Hematopoietic multipotent progenitor cell (in vitro differentiated cells): Measurements from ENCODE around the gene SFT2D2. TPM values are rescaled to one million over a fixed set of nuclear protein-coding genes. Genes with fewer than 3 reads are reported as not detected.
"Not testable (repeated sequence)": the region's sequence is repeated elsewhere in the genome, so short reads cannot be mapped to it uniquely, and the experiment has no call there.

ENCODE experiments used
- DNase-seq, 3 donors: peaks; one replicate each; pipeline ENCODE4 v3.0.0-alpha.2; 2011 to 2015; ENCODE audit warnings: low read depth in 2 of 3, low spot score in 2 of 3
- total RNA-seq: library from RNA; depleted of rRNA; stranded (reverse); fragments of >200 nt; gene quantifications from one replicate; pipeline ENCODE4 v1.2.3, GENCODE V29; 2012

The SFT2D2 gene
- 30.4 TPM for total RNA-seq

DNA sequence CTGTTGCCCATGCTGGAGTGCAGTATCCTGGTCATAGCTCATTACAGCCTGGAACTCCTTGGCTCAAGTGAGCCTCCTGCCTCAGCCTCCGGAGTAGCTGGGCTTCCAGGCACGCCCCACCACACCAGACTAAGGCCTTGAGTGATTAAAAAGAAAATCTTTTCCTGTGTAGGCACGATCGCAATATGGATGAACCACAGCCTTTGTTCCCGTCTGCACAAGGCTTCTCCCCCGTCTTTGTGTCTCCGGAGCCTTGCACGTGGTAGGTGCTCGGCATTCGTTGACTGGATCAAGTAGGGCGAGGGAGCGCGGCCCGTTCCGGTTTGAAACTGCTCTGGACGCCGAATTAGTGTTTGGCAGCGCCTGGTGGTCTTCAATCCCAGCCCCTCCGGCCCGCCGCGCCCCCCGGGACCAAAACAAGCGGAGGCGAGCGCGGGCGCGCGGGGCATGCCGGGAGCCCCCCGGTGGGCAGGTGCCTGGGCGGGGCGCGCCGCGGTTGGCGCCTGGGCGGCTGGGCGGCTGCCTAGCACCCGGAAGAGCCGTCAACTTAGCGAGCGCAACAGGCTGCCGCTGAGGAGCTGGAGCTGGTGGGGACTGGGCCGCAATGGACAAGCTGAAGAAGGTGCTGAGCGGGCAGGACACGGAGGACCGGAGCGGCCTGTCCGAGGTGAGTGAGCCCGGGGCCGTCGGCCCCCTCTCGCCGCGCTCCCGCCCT lies at the start of gene SFT2D2:
SFT2D2 (plus strand) TSS at position 529 of the 715 bp plus-strand sequence; CDS start at position 605, 76 bp downstream.
- DNase-seq, result peak; percentile 58 to 81 (median 78)

DNA sequence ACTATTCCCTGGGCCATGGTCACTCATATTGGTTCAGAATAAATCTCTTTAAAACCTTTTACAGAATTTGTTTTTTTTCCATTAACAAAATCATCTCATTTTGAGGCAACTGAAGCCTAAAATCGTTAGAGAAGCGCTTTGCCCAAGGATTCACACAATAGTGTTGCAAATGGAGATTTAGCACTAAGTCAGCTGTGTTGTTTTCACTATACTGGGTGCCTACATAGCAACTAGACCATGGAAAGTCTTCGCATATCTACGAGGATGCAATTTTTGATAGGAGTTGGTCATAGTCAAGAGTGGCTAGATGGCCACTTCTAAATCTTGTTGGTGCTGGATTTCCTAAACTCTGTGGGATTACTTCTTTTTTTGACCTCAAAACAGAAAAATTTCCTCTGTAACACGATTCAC lies 47.6 kb upstream of the SFT2D2 start:
- DNase-seq, result no peak

DNA sequence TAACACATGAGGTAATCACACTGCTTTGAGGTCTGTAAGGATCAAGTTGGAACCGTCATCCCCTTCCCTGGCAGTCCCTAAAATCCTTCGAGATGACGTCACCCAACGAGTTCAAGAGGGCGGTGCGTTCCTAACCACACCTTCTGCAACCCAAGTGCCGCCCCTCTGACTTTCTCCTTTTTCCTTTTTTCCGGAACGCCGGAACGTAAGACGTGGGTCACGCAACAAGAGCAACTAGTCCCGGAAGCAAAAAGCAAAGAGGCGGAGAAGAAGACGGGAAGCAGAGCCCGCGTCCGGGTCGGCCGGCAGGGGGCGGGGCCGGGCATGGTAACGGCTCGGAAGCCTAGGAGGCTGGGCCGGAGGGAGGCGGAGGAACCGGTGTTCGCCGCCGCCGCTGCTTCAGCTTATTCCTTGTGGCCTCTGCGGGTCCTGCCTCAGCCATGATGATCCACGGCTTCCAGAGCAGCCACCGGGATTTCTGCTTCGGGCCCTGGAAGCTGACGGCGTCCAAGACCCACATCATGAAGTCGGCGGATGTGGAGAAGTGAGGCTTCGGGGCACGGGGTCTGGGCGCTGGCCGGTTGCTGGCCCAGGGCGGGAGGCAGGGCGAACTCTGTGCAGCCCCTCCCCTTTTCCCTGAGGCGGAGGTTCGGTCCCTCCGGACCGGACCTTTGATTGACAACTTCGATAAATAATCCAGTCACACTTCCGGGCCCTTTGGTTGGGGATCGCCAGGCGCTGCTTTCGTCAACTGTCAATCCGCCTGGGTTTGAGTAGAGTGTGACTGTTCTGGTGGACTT lies 47.0 kb upstream of the SFT2D2 start, which contains the start of gene TIPRL:
TIPRL (plus strand) TSS at position 325 of the 800 bp plus-strand sequence; CDS start at position 441, 116 bp downstream.
- peak; percentile 84 to 96 (median 94) for DNase-seq

DNA sequence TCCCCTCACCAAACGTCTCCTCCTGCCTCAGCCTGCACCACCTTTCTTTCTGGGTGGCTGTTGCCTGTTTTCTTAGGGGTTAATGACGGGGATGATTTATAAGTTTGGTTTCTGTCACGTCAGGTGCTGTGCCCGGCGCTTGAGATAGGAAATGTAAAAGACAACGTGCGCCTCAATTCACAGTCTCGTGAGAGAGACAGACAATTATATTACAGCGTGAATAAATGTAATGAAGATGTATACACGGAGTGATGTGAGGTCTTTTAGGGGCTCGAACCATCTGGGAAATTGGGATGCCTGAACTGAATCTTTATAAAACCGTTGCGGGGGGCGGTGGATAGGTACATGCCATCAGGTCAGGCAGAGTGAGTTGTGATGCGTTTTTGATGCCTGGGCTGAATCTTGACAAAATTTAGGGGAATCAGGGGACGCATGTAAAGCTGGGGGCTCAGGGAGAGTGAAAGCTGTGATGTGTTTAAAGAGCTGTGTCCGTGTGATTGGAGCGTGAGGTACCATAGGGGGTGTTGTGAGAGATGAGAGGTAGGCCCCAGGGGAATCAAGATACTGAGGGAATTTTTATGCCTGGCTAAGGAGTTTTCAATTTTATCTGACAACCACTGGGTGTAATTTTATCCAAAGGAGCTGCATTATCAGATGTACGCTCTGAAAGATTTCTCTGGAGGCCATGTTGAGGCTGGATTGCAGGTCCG lies 46.2 kb upstream of the SFT2D2 start:
- peak in 1 of 3 donors; percentile 10 for DNase-seq

DNA sequence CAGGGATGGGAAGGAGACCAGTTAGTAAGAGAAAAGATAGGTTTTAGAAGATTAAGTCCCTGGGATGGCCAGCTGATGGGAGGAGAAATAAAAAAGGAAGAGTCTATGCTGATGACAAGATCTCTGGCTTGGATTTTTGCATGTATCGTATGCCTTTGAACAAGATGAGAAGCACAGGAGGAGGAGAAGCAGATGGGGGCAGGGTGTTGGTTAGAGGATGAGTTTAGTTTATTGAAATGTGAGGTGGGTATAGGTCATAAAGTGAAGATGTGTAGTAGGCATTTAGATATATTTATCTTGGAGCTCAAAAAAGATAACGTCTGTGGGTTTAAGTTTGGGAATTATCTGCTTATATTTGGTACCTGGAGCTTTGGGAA lies 45.7 kb upstream of the SFT2D2 start:
- DNase-seq, result no peak

DNA sequence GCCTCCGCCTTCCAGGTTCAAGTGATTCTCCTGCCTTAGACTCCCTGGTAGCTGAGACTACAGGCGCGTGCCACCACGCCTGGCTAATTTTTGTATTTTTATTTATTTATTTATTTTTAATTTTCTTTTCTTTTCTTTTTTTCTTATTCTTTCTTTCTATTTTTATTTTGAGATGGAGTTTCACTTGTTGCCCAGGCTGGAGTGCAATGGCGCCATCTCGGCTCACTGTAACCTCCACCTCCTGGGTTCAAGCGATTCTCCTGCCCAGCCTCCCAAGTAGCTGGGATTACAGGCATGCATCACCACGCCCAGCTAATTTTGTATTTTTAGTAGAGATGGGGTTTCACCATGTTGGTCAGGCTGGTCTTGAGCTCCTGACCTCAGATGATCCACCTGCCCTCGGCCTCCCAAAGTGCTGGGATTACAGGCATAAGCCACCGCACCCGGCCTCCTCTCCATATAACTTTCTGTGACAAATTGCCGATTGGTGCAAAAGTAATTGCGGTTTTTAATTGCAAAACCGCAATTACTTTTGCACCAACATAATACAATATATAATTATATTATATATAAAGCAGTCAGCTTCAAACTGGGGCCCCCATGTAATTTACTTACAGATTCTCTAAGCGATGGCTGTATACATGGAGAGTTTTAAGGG lies 44.6 kb upstream of the SFT2D2 start:
- DNase-seq, result not testable (repeated sequence)

DNA sequence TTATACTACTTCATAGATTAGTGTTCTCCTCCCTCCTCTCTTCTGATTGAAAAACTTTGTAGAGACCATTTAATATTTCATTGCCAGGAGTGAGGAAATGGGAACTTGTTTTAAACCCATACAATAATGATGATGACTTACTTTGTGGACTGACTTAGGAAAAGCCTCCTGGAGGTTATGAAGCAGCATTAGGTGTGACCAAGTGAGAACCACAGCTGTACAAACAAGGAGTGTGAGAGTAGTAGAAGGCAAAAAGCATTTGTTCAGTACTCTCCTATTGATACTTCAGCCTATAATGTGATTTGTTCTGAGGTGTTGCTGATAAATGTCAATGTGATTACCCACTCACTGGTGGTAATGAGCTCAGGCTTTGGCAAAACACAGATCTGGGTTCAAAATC lies 38.6 kb upstream of the SFT2D2 start:
- no peak for DNase-seq

DNA sequence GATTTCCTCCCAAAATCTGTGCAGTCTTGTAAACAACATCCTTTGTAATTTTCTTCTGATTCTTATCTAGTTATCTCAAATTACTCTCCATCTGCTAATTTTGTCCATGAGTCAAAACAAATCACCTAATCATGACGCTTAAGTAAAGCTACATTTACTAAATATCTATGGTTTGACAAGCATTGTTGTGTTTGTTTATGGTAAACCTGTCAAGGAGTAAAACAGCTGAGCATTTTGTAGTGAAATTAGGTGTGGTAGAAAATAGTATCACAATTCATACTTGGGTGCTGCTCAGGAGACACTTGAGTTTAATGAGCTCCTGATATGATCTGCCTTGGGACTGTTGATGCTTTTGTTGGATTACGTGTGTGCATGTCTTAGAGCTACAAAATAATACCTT lies 35.4 kb upstream of the SFT2D2 start:
- DNase-seq, result no peak

DNA sequence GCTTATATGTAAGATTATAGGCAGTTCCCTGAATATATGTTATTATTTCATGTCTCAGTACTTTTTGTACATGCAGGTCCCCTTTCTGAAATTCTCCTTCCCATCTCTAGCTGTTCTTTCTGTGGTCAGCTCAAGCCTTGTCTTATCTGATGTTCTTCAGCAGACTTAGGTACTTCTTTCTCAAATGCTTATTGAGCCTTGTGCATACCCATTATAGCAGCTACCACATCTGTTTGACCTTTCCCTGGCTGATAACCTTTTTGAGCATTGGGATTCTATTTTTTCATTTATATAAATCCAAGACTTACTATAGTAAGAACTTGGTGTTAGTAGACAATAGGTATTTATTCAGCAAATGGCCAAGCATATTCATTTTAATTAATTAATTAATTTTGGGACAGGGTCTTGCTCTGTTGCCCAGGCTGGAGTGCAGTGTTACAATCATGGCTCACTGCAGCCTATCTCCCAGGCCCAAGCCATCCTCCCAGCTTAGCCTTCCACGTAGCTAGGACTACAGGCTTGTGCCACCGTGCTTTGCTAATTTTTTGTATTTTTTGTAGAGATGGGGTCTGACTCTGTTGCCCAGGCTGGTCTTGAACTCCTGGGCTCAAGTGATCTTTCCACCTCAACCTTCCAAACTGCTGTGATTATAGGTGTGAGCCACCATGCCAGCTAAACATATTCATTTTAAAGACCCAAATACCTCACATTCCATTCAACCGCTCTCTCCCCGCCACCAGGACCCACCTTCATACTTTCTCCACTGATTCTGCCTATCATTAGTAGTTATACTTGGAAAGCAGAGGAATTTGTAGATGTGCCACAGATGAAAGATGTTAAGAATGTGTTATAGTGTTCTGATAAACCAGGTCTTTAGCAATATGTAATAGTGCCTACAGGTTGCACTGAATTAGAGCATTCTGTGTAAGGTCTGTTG lies 30.3 kb upstream of the SFT2D2 start:
- DNase-seq, result no peak

DNA sequence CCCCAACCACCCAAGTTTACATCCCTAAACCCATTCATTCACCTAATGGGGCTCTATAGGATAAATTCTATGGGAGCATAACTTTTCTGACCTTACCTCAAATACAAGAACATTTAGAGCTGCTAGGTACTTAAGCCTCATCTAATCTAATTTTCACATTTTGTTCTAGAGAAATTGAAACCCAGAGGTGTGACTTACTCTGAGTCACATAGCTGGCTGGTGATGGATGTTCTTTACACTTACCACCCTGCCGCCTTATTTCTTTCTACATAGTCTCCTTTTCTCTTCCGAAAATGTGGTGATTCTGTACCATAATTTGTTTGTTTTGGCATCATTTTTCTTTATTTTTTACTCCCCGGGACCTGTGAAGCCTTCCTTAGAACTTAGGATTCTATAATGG lies 26.7 kb upstream of the SFT2D2 start:
- DNase-seq, result no peak

DNA sequence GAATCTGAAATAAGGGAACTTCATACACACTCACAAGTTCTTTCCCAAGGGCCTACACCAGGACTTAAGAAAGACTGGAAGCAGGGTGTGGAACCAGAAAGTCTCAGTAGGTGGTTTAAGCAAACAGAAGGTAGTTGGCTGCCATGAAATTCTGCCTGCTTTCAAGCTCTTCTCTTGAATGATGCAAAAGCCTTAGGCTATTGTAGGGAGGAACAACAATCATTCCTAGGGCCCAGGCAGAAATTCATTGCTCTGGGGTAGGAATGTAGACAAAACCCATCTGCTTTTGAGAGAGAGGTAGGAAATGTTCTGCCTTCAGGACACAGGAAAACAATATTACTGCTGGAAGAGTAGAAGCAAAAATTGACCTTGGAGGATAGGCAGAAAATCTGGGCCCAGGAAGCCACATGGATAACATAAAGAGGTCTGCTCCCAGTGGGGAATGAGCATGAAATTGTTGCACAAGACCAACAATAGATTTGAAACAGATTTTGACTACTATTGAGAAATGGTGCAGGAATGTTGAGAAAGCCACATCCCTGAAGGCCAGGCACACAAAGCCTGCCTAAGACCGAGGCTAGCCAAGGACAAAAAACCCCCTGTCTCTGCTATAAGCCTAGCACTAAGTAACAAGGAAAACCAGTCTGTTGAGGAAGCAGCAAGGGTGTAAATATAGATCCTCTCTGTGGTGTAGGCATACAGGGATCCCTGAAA lies 22.7 kb upstream of the SFT2D2 start:
- no peak for DNase-seq

DNA sequence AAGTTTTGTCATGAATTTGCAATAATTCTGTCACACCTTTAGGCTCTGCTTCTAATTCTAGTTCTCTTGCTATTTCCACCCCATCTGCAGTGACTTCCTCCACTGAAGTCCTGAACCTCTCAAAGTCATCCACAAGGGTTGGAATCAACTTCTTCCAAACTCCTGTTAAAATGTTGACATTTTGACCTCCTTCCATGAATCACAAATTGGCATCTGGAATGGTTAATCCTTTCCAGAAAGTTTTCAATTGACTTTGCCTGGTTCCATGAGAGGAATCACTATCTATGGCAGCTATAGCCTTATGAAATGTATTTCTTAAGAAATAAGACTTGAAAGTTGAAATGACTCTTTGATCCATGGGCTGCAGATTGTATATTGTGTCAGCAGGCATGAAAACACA lies 19.7 kb upstream of the SFT2D2 start:
- no peak for DNase-seq

DNA sequence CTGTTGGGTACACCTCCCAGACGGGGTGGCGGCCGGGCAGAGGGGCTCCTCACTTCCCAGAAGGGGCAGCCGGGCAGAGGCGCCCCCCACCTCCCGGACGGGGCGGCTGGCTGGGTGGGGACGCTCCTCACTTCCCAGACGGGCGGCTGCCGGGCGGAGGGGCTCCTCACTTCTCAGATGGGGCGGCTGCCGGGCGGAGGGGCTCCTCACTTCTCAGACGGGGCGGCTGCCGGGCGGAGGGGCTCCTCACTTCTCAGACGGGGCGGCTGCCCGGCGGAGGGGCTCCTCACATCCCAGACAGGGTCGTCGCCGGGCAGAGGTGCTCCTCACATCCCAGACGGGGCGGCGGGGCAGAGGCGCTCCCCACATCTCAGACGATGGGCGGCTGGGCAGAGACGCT lies 18.1 kb upstream of the SFT2D2 start:
- DNase-seq, result not testable (repeated sequence)

DNA sequence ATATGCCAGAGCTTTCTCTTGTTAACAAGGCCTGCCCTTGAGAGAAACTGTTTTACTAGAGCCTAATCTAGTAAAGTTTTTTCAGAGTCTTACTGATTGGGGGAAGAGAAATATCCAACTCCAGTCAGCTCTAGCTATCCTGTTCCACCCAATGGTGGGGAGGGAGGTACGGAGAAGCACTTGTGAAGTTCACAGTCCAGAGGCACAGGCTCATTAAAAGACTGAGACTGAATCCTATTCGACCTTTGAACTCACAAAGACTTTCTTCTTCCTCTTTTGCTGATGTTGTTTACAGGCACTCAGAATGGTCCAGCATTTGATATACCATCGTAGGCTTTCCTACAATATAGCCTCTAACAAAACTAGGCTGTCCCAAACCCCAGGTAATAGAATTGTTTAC lies 15.5 kb upstream of the SFT2D2 start:
- DNase-seq, result no peak

DNA sequence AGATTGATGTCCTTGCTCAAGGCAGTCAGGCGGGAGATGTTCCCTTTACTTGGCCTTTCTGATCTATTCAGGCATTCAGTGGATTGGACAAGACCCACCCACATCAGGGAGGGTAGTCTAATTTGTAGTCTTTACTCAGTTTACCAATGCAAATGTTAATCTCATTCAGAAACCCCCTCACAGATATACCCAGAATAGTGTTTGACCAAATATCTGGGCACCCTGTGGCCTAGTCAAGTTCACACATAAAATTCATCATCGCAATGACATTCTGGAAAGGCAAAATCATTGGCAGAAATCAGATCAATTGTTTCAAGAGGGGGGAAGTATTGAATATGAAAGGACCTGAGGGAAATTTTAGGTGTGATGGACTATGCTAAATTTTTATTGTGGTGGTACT lies 12.5 kb upstream of the SFT2D2 start:
- DNase-seq, result no peak

DNA sequence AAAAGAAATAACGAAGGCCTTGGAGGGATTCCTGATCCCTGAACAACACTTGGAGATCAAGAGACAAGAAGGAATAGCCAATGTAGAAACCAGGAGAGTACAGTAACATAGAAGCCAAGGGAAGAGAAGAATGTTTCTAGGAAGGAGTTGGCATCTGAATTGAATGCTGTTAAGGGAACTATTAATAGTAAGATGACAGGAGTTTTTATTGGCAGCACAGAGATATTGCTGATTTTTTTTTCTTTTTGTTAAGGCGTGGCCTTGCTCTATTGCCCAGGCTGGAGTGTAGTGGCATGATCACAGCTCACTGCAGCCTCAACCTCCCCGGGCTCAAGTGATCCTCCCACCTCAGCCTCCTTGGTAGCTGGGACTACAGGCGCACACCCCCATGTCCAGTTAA lies 9.6 kb upstream of the SFT2D2 start:
- DNase-seq, result no peak

DNA sequence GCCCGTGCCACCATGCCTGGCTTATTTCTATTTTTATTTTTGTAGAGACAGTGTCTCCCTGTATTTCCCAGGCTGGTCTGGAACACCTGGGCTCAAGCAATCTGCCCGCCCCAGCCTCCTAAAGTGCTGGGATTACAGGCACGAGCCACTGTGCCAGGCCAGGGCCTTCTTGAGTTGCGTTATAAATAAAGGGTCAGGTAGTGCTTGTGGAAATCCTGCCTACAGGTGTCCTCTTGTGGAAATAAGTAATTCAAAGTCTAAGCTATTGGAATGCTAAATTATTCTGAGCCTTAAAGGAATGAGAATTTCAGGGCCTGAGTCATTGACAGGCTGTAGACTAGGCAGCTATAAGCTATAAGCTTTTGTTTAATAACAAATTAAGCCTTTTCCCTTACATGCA lies 8.1 kb upstream of the SFT2D2 start:
- no peak for DNase-seq

DNA sequence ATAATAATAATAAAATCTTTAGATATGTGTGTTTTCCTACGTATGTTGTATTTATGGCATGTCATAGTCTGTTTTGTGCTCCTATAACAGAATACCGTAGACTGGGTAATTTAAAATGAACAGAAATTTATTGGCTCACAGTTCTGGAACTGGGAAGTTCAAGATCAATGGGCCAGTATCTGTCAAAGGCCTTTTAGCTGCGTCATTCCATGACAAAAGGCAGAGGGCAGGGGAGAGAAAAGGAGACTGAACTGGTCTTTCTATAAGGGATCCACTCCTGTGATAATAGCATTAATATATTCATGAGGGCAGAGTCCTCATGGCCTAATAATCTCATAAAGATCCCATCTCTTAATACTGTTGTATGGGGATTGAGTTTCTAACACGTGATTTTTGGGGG lies 7.1 kb upstream of the SFT2D2 start:
- no peak for DNase-seq

DNA sequence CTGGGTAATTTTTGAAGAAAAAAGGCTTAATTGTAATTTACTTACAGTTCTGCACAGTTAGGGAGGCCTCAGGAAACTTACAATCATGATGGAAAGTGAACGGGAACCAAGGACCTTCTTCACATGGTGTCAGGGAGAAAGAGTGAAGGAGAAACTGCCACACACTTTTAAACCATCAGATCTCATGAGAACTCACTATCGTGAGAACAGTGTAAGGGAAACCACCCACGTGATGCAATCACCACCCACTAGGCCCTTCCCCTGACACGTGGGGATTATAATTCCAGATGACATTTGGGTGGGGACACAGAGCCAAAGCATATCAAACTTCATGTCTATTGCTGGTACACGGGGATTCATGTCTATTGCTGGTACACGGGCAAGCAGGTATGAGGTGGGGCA lies 5.3 kb upstream of the SFT2D2 start:
- DNase-seq, result no peak
